CMK (cell line): ENCODE measurements around the gene GLT1D1.

ENCODE experiments used
- DNase-seq: peaks from one replicate; pipeline ENCODE4 v3.0.0-alpha.2; 2010; ENCODE audit warnings: low read depth

The GLT1D1 gene

DNA sequence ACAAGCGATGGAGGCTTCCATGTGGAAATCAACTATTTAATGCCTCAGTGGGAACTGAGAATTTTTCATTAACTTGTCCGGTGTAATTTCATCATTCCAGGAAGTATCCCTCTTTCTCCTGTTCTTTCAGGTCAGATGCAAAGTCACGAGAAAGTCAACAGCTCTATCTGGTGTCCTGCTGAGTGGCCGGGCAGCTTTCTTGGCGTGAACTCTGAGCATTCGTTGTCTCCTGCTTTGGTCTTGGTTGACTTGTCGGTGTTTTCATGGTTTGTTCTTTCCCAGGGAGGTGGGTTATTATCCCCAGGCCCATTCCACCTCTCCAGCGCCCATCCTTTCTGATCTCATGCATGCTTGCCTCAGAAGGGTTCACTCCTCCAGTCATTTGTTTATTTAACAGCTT is 149.1 kb downstream of the GLT1D1 start:
- DNase-seq = no peak

DNA sequence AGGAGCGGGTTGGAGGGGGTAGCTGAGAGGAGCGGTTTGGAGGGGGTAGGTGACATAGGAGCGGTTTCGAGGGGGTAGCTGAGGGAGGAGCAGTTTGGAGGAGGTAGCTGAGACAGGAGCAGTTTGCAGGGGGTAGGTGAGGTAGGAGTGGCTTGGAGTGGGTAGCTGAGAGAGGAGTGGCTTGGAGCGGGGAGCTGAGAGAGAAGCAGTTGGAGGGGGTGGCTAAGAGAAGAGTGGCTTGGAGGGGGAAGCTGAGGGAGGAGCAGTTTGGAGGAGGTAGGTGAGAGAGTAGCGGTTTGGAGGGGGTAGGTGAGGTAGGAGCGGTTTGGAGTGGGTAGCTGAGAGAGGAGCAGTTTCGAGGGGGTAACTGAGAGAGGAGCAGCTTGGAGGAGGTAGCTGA is 152.1 kb downstream of the GLT1D1 start:
- DNase-seq = no peak

DNA sequence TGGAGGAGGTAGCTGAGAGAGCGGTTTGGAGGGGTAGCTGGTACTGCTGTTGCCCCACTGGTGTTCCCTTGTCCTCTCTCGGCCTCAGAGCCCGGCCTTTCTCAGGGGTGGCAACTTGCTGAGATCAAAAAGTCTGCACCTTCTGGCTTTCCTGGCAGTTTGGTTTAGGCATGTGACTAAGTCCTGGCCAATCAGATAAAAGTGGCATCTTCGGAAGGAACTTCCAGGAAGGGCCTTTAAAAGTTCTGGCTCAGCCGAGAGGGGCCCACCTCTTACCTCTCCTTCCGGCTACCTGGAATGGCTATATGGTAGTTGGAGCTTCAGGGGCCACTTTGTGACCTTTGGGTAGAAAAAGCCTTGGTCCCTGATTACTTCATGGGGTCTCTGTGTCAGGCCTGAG is 152.6 kb downstream of the GLT1D1 start:
- no peak for DNase-seq

DNA sequence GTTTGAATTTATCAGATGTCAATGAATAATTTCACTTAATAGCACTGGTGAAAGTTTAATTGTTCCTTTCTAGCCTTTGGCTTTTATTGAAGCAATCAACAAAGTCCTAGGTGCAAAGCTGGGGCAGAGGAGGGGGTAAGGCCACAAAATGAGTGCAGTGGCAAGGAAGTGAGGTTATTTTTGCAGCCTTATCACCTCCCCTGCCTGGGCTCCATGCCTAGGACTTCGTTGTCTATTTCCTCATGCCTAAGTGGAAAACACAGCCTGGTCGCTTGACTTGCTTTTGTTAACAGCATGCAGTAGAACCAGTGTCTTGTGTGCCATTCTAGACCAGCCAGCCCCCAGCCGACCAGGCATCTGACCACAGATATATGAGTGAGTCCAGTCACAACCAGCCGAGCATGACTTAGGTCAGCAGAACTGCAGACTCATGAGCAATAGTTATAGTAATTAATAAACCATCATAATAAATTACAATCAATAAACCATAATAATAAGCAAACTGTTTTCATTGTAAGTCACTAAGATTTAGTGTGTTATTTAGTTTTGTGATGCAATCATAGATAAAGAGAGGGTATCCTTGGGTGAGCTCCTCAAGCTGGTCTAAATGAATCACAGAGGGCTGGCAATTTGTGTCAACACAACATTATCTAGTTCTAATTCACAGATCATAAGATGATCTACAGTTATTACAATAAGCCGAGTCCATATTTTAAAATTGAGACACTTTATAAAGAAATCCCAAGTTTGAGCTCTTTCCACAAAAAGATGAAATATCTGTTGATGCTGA is 156.8 kb downstream of the GLT1D1 start:
- DNase-seq = no peak

DNA sequence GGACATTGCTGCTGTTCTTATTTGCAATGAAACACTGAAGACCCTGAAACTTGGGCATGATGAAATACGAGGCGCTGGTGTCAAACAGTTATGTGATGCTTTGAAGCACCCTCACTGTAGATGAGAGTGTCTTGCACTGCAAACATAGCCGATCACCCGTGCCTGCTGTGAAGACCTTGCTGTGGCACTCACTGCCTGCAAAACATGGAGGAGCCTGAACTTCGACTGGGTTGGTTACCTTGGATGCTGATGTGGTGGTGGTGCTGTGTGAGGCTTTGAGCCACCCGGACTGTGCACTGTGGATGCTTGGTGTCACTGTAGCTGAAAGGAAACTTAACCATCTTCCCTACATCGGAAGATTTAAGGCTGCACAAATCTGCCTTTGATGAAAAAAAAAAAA is 162.9 kb downstream of the GLT1D1 start:
- DNase-seq = no peak

DNA sequence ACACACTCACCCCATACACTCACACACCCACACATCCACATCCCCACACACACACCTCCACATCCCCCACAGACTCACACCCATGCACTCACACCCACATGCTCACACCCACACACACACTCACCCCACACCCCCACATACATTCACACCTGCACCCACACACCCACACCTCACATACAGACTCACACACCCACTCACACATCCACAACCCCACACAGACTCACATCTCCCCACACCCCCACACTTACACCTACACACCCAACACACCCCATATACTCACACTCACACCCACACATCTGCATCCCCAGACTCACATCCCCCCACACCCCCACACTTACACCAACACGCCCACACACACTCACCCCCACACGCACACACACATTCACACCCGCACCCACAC is 171.8 kb downstream of the GLT1D1 start:
- DNase-seq = no peak

DNA sequence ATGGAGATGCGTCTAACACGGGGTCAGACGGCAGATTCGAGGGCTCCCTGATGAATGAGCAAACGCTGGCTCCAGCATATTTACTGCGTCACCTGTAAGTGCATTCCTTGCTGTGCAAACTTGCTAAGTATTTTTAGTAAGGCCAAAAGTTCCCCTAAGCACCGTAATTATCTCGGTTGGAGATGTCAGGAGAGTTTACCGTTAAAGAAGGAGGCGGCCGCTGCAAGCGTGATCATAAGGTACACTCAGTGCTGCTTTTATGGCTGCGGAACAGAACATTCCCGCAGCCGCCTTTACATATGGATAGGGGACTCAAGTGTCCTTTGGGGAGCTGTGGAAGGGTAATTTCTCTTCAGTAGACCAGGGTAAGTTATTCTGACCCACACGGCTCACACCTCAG is 175.6 kb downstream of the GLT1D1 start:
- DNase-seq = no peak
